MM.1S (cell line): ENCODE data around the gene IMMP2L.

Experiments used
- CTCF ChIP-seq: fragments of 300-600 bp; sonication (generic); IDR thresholded peaks from 2 replicates; pipeline ENCODE4 v1.5.1; 2016; ENCODE audit warnings: antibody characterized with exemption, low read length, mixed read lengths
- EZH2 ChIP-seq: fragments of 300-600 bp; sonication (generic); optimal IDR thresholded peaks from 2 replicates; pipeline ENCODE3; 2017; ENCODE audit warnings: low read depth, mild to moderate bottlenecking, antibody characterized with exemption, low read length, mixed read lengths
- EZH2phosphoT487 ChIP-seq: fragments of 300-600 bp; sonication (generic); IDR thresholded peaks from 2 replicates; pipeline ENCODE4 v1.6.1; 2018; ENCODE audit warnings: antibody characterized with exemption, low read length

DNA sequence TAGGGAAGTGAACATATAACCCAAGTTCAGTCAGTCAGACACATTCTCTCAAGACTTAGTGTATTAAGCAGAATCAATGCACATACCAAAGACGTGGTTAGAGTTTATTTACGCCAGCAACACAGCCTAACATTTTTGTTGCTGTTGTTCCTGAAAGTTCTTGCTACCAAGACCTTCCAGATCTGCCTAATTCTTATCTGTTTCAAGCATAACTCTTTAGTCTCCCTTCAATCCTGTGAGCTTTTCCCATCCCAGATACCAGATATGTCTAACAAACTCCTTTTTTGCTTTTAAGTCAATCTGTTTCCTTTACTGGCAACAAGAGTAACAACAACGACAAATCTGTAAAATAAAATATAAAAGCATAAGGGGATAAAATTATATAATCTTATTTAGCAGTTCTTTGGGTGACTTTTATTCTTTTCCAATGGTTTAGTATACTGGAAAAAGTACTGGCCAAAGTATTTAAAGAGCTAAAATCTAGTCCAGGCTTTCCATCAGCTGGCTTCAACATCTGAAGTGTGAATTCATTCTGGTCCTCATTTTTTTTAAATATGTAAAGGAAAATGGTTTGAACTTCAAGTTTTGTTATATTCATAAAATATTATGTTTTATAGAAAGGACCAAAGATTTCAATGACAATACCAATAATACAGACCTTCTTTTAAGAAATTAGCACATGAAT, 193.8 kb downstream of the IMMP2L start:
- no peak for TF ChIP-seq CTCF
- TF ChIP-seq EZH2, result no peak
- no peak for TF ChIP-seq EZH2phosphoT487
